K562 (cell line): ENCODE results near the gene TGFBR1. TPM values are rescaled to one million over a fixed set of nuclear protein-coding genes. Genes with fewer than 3 reads are reported as not detected.

Source experiments
- BRCA1 ChIP-seq, 2 experiments: fragments of 450-650 bp in 1 of 2; sonication (generic) in 1 of 2; formaldehyde crosslinking in 1 of 2; IDR thresholded peaks; 2 replicates each; pipeline versions ENCODE4 v1.5.0 to v1.6.1; 2017 to 2020; ENCODE audit warnings: mild to moderate bottlenecking in 1 of 2, missing genetic modification reagents in 1 of 2
- CCNT2 ChIP-seq: IDR thresholded peaks from 2 replicates; pipeline ENCODE4 v1.6.1; 2011; ENCODE audit warnings: borderline replicate concordance, low read depth, mild to moderate bottlenecking, moderate library complexity, mixed read lengths, low read length; ENCODE audit not compliant: insufficient read length; ENCODE audit errors: extremely low read depth
- ELF2 ChIP-seq: fragments of 250-450 bp; sonication (Bioruptor Pico); IDR thresholded peaks from 2 replicates; pipeline ENCODE4 v1.5.0; 2021; ENCODE audit warnings: mild to moderate bottlenecking
- ETS2 ChIP-seq: IDR thresholded peaks from 2 replicates; pipeline ENCODE4 v1.6.1; 2016; ENCODE audit warnings: borderline replicate concordance, missing genetic modification characterization, mild to moderate bottlenecking, moderate library complexity, missing compliant biosample characterization; ENCODE audit not compliant: poor library complexity, severe bottlenecking
- HNRNPL ChIP-seq: fragments of 200-400 bp; formaldehyde crosslinking; IDR thresholded peaks from 2 replicates; pipeline ENCODE4 v1.6.1; 2017; ENCODE audit warnings: low read depth, mild to moderate bottlenecking, low read length
- HSF4 ChIP-seq: fragments of 250-450 bp; sonication (Bioruptor Pico); IDR thresholded peaks from 2 replicates; pipeline ENCODE4 v2.1.2; 2022; ENCODE audit warnings: mild to moderate bottlenecking, moderate library complexity, borderline replicate concordance
- MTA3 ChIP-seq: fragments of 450-650 bp; formaldehyde crosslinking; IDR thresholded peaks from 2 replicates; pipeline ENCODE4 v1.6.1; 2017; ENCODE audit warnings: mild to moderate bottlenecking, borderline replicate concordance
- NCOA1 ChIP-seq: fragments of 450-650 bp; IDR thresholded peaks from 2 replicates; pipeline ENCODE4 v1.6.1; 2016; ENCODE audit warnings: low read depth
- PHB2 ChIP-seq: fragments of 450-650 bp; IDR thresholded peaks from 2 replicates; pipeline ENCODE4 v1.6.1; 2017; ENCODE audit warnings: low read depth
- PHTF2 ChIP-seq: fragments of 250-450 bp; sonication (Bioruptor Pico); IDR thresholded peaks from 2 replicates; pipeline ENCODE4 v1.5.0; 2021; ENCODE audit warnings: mild to moderate bottlenecking
- POLR2H ChIP-seq: IDR thresholded peaks from 2 replicates; pipeline ENCODE4 v1.6.1; 2016; ENCODE audit warnings: missing genetic modification characterization, low read depth, mild to moderate bottlenecking, control low read depth, missing compliant biosample characterization, moderate library complexity
- RFX1 ChIP-seq: fragments of 450-650 bp; IDR thresholded peaks from 2 replicates; pipeline ENCODE4 v1.6.1; 2016; ENCODE audit warnings: mild to moderate bottlenecking, moderate library complexity
- SMARCB1 ChIP-seq: IDR thresholded peaks from 2 replicates; pipeline ENCODE4 v1.6.1; 2011; ENCODE audit warnings: improper control_type of control experiment, low read depth; ENCODE audit not compliant: insufficient read length
- SP1 ChIP-seq: sonication (generic); formaldehyde crosslinking; IDR thresholded peaks from 2 replicates; pipeline ENCODE4 v1.8.1; 2022; ENCODE audit warnings: mild to moderate bottlenecking, missing genetic modification reagents
- SRSF1 ChIP-seq: fragments of 200-400 bp; formaldehyde crosslinking; IDR thresholded peaks from 2 replicates; pipeline ENCODE4 v1.6.1; 2017; ENCODE audit warnings: mild to moderate bottlenecking, low read depth, low read length, moderate library complexity
- TRIM24 ChIP-seq, 2 experiments: fragments of 450-650 bp; IDR thresholded peaks; 2 replicates each; pipeline ENCODE4 v1.6.1; 2016
- ZNF134 ChIP-seq: fragments of 250-450 bp; sonication (Bioruptor Pico); conservative IDR thresholded peaks from 2 replicates; pipeline ENCODE4 v1.4.0; 2020
- ZNF143 ChIP-seq: sonication (generic); formaldehyde crosslinking; IDR thresholded peaks from 2 replicates; pipeline ENCODE4 v1.9.0; 2022; ENCODE audit warnings: mild to moderate bottlenecking, missing genetic modification reagents
- ZNF408 ChIP-seq: fragments of 250-450 bp; sonication (Bioruptor Pico); IDR thresholded peaks from 2 replicates; pipeline ENCODE4 v1.4.0; 2020; ENCODE audit warnings: low read depth, mild to moderate bottlenecking, moderate library complexity
- ZNF830 ChIP-seq: fragments of 250-450 bp; sonication (Bioruptor Pico); IDR thresholded peaks from 2 replicates; pipeline ENCODE4 v1.5.0; 2021; ENCODE audit warnings: mild to moderate bottlenecking
- polyA plus RNA-seq, 8 experiments: library from polyadenylated mRNA; depleted of rRNA in 4 of 8; stranded (reverse) in 5 of 8; unstranded in 3 of 8; fragments of >200 nt; fragmentation: Nextera tagmentation in 2 of 8; fragmentation: Illumina TruSeq in 1 of 8; extraction: Ambion mirVana in 2 of 8; extraction: Trizol in 1 of 8; gene quantifications; 2 replicates each; pipeline versions ENCODE4 v1.2.1 to v1.2.3, GENCODE V29; 2011 to 2014; ENCODE audit warnings: inconsistent platforms in 1 of 8, missing spikeins in 1 of 8
- total RNA-seq, 7 experiments: library from RNA; depleted of rRNA in 6 of 7; stranded (reverse); fragments of >200 nt in 6 of 7; fragmentation: Illumina TruSeq in 2 of 7; extraction: Trizol in 2 of 7; gene quantifications; 2 replicates each; pipeline versions ENCODE4 v1.2.1 to v1.2.3, GENCODE V29; 2011 to 2021; ENCODE audit warnings: low replicate concordance in 1 of 7
- TF ChIP-seq, protein P1 (sequence below): fragments of 250-450 bp; sonication (Bioruptor Pico); IDR thresholded peaks from 2 replicates; pipeline ENCODE4 v1.8.0; 2022; ENCODE audit warnings: inconsistent platforms, mild to moderate bottlenecking, moderate library complexity, borderline replicate concordance
- TF ChIP-seq, protein P2 (sequence below): fragments of 450-650 bp; IDR thresholded peaks from one replicate; pipeline ENCODE4 v1.6.1; 2018; ENCODE audit warnings: mild to moderate bottlenecking, moderate library complexity; ENCODE audit not compliant: partially characterized antibody
- TF ChIP-seq, protein P3 (sequence below): fragments of 450-650 bp; formaldehyde crosslinking; IDR thresholded peaks from 2 replicates; pipeline ENCODE4 v1.4.0; 2020; ENCODE audit warnings: mild to moderate bottlenecking, moderate library complexity
- TF ChIP-seq, protein P4 (sequence below): sonication (generic); formaldehyde crosslinking; IDR thresholded peaks from 2 replicates; pipeline ENCODE4 v1.5.0; 2020; ENCODE audit warnings: missing genetic modification reagents

Gene TGFBR1
- total and polyA plus RNA-seq, 9 of the 15 experiments (the other 6 are each of a cell fraction or from before 2014, with no cell fraction given), result 15.5 to 62.4 (median 42.7) TPM

DNA sequence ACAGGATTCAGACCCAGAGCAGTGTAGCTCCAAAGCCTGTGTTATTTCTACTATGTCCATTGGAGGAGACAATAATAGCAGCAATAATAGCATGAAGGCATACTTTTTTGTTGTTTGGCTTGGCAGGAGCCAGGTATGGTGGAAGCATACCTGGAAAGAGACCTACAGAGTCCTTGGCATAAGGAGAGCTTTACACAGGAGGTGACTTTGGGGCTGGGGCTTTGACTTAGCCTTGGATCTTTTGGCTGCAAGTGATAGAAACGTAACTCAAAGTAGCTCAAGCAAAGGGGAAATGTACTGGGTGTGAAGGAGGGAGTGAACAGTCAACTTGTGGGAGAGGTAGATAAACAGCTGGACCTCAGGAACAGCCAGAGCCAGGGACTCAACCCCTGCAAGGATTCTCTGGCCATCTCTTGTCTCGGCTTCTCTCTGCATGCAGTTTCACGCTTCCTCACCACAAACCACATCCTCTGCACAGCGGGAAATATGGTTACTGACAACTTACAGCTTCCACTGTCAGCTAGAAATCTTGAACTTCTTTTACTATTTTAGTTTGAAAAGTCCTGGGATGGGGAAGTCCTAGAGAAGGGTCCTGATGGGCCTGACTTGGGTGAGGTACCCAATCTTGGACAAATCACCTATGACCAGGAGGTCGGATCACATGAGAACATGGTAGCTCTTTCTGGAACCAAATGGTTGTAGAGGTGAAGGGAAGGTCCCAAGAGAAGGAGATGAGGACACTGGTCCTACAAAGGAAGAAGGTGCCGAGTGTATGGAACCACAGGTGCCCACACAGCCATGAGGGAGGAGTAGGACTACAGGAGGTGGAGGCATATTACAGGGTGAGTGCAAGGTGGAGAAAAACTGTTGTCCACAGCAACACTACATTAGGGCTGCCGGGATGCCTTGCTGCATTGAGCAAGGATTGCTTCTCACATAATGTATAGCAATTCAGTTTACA is 47.0 kb upstream of the TGFBR1 start (continued):
- TF ChIP-seq PHB2, result no peak
- no peak for TF ChIP-seq SMARCB1
- TF ChIP-seq ZNF143, result no peak
- TF ChIP-seq SP1 (CRISPR knock-in tag), result no peak; the same call in 1 of the 2 replicates
- no peak for TF ChIP-seq ZNF134
- TF ChIP-seq ZNF830 (CRISPR knock-in tag), result no peak
- TF ChIP-seq NCOA1, result peak; percentile 57; the same call in 1 of the 2 replicates
- TF ChIP-seq CCNT2, result peak; percentile 71
- TF ChIP-seq, protein P1, sequence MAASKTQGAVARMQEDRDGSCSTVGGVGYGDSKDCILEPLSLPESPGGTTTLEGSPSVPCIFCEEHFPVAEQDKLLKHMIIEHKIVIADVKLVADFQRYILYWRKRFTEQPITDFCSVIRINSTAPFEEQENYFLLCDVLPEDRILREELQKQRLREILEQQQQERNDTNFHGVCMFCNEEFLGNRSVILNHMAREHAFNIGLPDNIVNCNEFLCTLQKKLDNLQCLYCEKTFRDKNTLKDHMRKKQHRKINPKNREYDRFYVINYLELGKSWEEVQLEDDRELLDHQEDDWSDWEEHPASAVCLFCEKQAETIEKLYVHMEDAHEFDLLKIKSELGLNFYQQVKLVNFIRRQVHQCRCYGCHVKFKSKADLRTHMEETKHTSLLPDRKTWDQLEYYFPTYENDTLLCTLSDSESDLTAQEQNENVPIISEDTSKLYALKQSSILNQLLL, result no peak
- no peak for TF ChIP-seq HSF4 (CRISPR knock-in tag)
- no peak for TF ChIP-seq ZNF408 (CRISPR knock-in tag)
- TF ChIP-seq BRCA1 (IDR thresholded peaks at IDR 0.05), result no peak
- TF ChIP-seq BRCA1 (CRISPR knock-in tag; IDR thresholded peaks at IDR 0.05), result no peak
- peak; percentile 39 to 58; a peak in 1 of 4 replicates for TF ChIP-seq TRIM24 (IDR thresholded peaks at IDR 0.05)
- no peak for TF ChIP-seq HNRNPL
- TF ChIP-seq POLR2H (tag), result no peak
- TF ChIP-seq, protein P2, sequence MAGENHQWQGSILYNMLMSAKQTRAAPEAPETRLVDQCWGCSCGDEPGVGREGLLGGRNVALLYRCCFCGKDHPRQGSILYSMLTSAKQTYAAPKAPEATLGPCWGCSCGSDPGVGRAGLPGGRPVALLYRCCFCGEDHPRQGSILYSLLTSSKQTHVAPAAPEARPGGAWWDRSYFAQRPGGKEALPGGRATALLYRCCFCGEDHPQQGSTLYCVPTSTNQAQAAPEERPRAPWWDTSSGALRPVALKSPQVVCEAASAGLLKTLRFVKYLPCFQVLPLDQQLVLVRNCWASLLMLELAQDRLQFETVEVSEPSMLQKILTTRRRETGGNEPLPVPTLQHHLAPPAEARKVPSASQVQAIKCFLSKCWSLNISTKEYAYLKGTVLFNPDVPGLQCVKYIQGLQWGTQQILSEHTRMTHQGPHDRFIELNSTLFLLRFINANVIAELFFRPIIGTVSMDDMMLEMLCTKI, result no peak
- TF ChIP-seq, protein P3, sequence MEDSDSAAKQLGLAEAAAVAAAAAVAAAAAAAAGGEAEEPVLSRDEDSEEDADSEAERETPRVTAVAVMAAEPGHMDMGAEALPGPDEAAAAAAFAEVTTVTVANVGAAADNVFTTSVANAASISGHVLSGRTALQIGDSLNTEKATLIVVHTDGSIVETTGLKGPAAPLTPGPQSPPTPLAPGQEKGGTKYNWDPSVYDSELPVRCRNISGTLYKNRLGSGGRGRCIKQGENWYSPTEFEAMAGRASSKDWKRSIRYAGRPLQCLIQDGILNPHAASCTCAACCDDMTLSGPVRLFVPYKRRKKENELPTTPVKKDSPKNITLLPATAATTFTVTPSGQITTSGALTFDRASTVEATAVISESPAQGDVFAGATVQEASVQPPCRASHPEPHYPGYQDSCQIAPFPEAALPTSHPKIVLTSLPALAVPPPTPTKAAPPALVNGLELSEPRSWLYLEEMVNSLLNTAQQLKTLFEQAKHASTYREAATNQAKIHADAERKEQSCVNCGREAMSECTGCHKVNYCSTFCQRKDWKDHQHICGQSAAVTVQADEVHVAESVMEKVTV, result no peak
- TF ChIP-seq PHTF2, result no peak
- TF ChIP-seq MTA3, result no peak
- TF ChIP-seq ELF2, result peak; percentile 38; the same call in 1 of the 2 replicates
- TF ChIP-seq, protein P4, sequence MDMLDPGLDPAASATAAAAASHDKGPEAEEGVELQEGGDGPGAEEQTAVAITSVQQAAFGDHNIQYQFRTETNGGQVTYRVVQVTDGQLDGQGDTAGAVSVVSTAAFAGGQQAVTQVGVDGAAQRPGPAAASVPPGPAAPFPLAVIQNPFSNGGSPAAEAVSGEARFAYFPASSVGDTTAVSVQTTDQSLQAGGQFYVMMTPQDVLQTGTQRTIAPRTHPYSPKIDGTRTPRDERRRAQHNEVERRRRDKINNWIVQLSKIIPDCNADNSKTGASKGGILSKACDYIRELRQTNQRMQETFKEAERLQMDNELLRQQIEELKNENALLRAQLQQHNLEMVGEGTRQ (CRISPR knock-in tag), result no peak
- TF ChIP-seq RFX1, result no peak
- TF ChIP-seq ETS2 (tag), result no peak
- TF ChIP-seq SRSF1, result no peak
